ENCODE results near the gene HK1.

Gene HK1

GRCh38 chr10:69404786-69405185 lies 126.5 kb downstream of the HK1 start:
- no peak for DNase-seq (ENCODE audit: low spot score)

- DNase-seq (ENCODE audit: low spot score) = no peak
Measured at GRCh38 chr10:69405221-69405620, 126.9 kb downstream of the HK1 start.

GRCh38 chr10:69406302-69406811 lies 128.1 kb downstream of the HK1 start:
- DNase-seq (ENCODE audit: low spot score) = no peak

GRCh38 chr10:69406816-69407580 lies 128.7 kb downstream of the HK1 start:
- no peak for DNase-seq (ENCODE audit: low spot score)

GRCh38 chr10:69407621-69408301 lies 129.5 kb downstream of the HK1 start:
- DNase-seq (ENCODE audit: low spot score) = no peak

- DNase-seq (ENCODE audit: low spot score) = peak; percentile 93
Measured at GRCh38 chr10:69408318-69409175, 130.3 kb downstream of the HK1 start.

- no peak for DNase-seq (ENCODE audit: low spot score)
Measured at GRCh38 chr10:69409176-69409495, 130.8 kb downstream of the HK1 start.

- DNase-seq (ENCODE audit: low spot score) = peak; percentile 48
Measured at GRCh38 chr10:69409968-69410367, 131.7 kb downstream of the HK1 start.

- no peak for DNase-seq (ENCODE audit: low spot score)
Measured at GRCh38 chr10:69410487-69410886, 132.2 kb downstream of the HK1 start.

GRCh38 chr10:69411476-69411875 lies 133.2 kb downstream of the HK1 start:
- no peak for DNase-seq (ENCODE audit: low spot score)

- DNase-seq (ENCODE audit: low spot score) = no peak
Measured at GRCh38 chr10:69412232-69412790, 134.0 kb downstream of the HK1 start.

GRCh38 chr10:69413221-69413865 lies 135.0 kb downstream of the HK1 start:
- DNase-seq (ENCODE audit: low spot score) = peak; percentile 80

- DNase-seq (ENCODE audit: low spot score) = no peak
Measured at GRCh38 chr10:69414036-69415018, 136.0 kb downstream of the HK1 start.

- DNase-seq (ENCODE audit: low spot score) = no peak
Measured at GRCh38 chr10:69415049-69415448, 136.8 kb downstream of the HK1 start.

GRCh38 chr10:69415951-69416350 lies 137.7 kb downstream of the HK1 start:
- DNase-seq (ENCODE audit: low spot score) = no peak

GRCh38 chr10:69416695-69417094 lies 138.4 kb downstream of the HK1 start, which contains the start of gene TACR2:
Gene TACR2, minus strand, starts transcription at chr10:69416918. Its CDS starts 595 bp downstream, at chr10:69416323.
- no peak for DNase-seq (ENCODE audit: low spot score)

GRCh38 chr10:69417542-69417941 lies 139.2 kb downstream of the HK1 start:
- DNase-seq (ENCODE audit: low spot score) = no peak

GRCh38 chr10:69418052-69418752 lies 139.9 kb downstream of the HK1 start:
- no peak for DNase-seq (ENCODE audit: low spot score)

- no peak for DNase-seq (ENCODE audit: low spot score)
Measured at GRCh38 chr10:69419096-69419743, 140.9 kb downstream of the HK1 start.

Measured in Ammon's horn (tissue), 1 donor.